NCI-H345 (cell line): ENCODE results near the gene CNTNAP2.

Experiments used
- DNase-seq: peaks from one replicate; lab custom pipeline; 2025; lab: John Stamatoyannopoulos, UW

Gene CNTNAP2

DNA sequence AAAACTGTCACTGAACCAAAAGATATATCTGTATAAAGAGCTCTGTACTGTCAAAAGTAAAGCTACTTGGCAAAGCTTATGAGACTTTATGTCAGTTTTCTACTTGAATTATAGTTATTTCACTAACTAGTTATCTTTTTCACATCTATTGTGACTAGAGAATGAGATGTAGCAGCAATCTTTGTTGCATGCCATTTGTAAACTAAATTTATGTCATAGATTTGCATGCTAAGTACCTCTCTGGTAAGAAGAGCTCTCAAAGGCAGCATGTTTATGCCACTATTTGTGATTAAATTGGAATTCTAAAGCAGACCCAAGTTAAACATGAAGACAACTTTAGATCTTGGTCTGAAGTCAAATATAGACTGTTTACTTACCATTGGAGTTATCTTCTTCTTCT, 300.6 kb downstream of the CNTNAP2 start:
- DNase-seq, result no peak

- no peak for DNase-seq
Measured at GRCh38 chr7:146423446-146423845, 306.8 kb downstream of the CNTNAP2 start.

DNA sequence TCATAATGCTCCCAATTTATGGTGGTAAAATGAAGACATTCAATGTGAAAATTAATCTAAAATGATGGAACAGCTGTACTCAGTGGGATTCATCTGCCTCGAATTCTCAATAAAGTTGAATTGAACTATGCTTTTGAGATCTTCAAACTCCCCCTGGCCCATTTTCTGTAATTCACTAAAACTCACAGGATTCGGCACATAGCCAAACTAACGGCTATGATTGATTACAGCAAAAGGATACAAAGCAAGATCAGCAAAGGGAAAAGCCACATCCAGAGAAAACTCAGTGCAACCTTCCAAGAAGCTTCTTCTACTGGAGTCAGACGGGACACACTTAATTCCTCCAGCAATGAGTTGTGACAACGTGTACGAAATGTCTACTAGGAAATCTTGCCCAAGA, 307.5 kb downstream of the CNTNAP2 start:
- DNase-seq, result no peak

GRCh38 chr7:146433501-146433900, 316.9 kb downstream of the CNTNAP2 start:
- no peak for DNase-seq

- DNase-seq, result no peak
Measured at GRCh38 chr7:146443102-146443501, 326.5 kb downstream of the CNTNAP2 start.

DNA sequence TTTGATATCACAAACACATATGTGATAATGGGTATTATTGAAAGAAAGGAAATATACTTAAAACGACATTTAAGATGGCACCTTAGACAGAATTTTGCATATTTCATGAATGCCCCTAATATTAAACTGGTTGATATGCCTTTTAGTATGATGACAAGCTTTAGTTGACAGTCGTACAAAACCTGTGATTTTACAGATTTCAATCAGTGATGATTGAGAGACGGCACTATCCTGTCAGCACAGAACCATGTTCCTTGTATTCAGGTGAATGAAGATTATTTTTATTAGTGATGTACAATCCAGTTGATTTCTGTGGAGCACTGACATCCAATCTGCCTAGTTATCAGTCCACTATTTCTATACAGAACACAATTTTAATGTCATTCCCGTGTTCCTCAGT, 333.0 kb downstream of the CNTNAP2 start:
- DNase-seq, result no peak

GRCh38 chr7:146455091-146455655, 338.6 kb downstream of the CNTNAP2 start:
- no peak for DNase-seq

- DNase-seq, result no peak
Measured at GRCh38 chr7:146479040-146479439, 362.4 kb downstream of the CNTNAP2 start.

DNA sequence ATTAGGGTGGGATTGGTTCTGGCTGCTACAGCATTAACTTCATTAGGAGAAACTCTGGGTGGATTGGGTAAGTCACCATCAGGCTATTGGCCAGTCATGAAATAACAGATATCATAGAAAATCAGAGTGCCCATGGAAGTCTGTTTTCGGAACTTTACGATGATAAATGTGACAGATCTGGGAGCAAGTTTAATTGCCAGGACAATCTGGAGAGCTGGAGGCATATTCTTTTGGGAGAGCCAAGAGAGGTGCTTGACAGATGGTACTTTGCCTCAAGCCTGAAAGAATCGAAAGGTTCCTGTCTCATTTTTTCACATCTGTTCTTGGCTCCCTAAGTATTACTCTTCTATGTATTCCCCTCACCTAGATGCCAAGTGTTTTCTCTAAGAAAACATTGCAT, 369.9 kb downstream of the CNTNAP2 start:
- no peak for DNase-seq

- DNase-seq, result no peak
Measured at GRCh38 chr7:146492017-146492416, 375.4 kb downstream of the CNTNAP2 start.

GRCh38 chr7:146494952-146495596, 378.5 kb downstream of the CNTNAP2 start:
- no peak for DNase-seq

- no peak for DNase-seq
Measured at GRCh38 chr7:146496657-146497056, 380.1 kb downstream of the CNTNAP2 start.

DNA sequence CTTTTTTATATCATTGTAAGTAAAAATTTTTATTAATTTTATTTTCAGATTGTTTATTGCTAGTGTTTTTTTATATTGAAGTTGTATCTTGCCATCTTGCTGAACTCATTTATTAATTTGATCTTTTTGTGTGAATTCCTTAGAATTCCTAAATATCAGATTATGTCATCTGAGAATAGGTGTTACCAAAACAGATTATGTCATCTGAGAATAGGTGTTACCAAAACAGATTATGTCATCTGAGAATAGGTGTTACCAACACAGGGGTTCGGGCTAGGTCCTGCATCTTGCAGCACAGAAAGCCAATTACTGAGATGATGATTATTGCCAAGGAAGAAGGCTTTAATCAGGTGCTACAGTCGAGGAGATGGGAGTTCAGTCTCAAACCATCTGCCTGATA, 383.4 kb downstream of the CNTNAP2 start:
- DNase-seq, result no peak

GRCh38 chr7:146503844-146504243, 387.2 kb downstream of the CNTNAP2 start:
- no peak for DNase-seq

DNA sequence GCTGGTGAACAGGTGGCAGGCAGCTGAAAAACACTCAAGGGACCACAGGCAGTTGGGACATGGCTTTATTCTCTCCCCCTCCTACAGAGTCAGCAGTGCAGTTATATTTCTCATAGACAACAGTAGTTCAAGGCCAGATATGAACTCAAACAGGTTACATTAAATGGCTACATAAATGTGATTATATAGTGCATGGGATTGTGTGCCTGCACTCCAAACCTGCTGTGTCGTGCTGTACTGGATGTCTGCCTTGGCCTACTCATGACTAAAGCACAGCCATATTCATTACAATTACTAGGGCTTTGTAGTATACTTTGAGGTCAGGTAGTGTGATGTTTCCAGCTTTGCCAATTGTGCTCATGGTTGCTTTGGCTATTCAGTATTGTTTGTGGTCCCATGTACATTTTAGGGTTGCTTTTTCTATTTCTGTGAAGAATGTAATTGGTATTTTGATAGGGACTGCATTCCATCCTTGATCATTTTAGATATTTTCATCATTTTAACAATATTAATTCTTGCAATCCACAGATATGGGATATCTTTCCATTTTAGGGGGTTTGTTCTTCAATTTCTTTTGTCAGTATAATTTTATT, 393.6 kb downstream of the CNTNAP2 start:
- DNase-seq, result no peak

- DNase-seq, result no peak
Measured at GRCh38 chr7:146514304-146514703, 397.7 kb downstream of the CNTNAP2 start.

GRCh38 chr7:146528581-146528980, 412.0 kb downstream of the CNTNAP2 start:
- DNase-seq, result no peak

- DNase-seq, result no peak
Measured at GRCh38 chr7:146539836-146540235, 423.2 kb downstream of the CNTNAP2 start.

DNA sequence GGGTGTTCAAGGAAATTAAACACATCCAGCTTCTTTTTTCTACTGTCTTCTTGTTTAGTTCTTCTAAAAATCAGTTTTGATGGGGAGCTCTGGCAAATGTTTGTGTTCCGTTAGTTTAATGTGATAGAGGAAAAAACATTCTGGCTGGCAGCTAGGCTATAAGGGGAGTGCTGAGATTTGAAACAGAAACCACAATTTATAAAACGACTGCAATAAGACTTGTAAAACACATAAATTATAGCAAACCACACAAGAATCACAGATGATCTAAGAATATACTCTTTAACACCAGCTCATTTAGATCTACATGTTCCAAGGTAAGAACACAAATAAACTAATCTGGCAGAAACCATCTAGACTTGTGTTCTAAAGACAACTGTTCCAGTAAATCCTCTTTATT, 425.5 kb downstream of the CNTNAP2 start:
- DNase-seq, result no peak

- no peak for DNase-seq
Measured at GRCh38 chr7:146544748-146545147, 428.1 kb downstream of the CNTNAP2 start.

DNA sequence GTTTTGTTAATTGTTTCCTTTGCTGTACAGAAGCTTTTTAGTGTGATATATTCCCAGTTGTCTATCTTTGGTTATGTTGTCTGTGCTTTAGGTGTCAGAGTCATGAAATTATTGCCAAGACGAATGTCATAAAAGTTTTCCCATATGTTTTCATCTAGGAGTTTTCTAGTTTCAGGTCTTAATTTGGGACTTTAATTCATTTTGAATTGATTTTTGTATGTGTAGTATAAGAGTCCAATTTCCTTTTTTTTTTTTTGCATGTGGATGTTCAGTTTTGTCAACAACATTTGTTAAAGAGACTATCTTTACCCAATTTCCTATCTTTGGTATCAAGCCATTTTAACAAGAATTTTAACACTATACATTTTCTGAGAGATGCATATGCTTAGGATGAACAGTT, 432.2 kb downstream of the CNTNAP2 start:
- DNase-seq, result no peak

GRCh38 chr7:146554556-146554955, 438.0 kb downstream of the CNTNAP2 start:
- DNase-seq, result no peak

- no peak for DNase-seq
Measured at GRCh38 chr7:146557971-146558469, 441.4 kb downstream of the CNTNAP2 start.

DNA sequence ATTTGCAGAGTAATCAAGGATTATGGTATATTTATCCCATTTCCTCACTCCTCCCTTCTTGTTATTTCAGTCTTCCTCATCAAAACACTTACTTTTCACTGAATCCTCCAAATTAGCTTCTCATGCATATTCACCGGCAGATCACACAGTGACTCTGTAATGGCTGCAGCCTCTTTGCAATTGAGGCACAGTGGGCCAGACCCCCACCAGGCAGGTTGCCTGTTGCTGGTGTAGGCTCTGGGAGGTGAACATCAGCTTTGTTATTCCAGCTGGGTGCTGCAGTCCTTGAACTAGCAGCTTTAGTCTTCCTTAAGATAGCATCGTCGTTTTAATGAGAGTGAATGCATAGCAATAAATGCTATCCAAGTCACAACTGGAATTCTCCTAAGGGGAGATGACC, 449.3 kb downstream of the CNTNAP2 start:
- no peak for DNase-seq
